NCI-H2227 (cell line): ENCODE measurements around the gene TRABD.

Experiments
- DNase-seq: peaks from one replicate; lab custom pipeline; 2025; ENCODE audit not compliant: unreplicated experiment; lab: John Stamatoyannopoulos, UW

Gene TRABD

GRCh38 chr22:50236731-50237409 lies 51.2 kb downstream of the TRABD start:
- peak; percentile 26 for DNase-seq

GRCh38 chr22:50238755-50239154 lies 53.0 kb downstream of the TRABD start:
- no peak for DNase-seq

- no peak for DNase-seq
These were observed 56.8 kb downstream of the TRABD start for GRCh38 chr22:50242406-50242949.

GRCh38 chr22:50243685-50244419 lies 58.1 kb downstream of the TRABD start:
- DNase-seq: no peak

GRCh38 chr22:50244420-50245213 lies 58.9 kb downstream of the TRABD start, which contains the start of gene TUBGCP6:
Gene TUBGCP6, minus strand, starts transcription at chr22:50245023. Its CDS starts 564 bp downstream, at chr22:50244459.
- DNase-seq: peak; percentile 92

- DNase-seq: no peak
These were observed 59.7 kb downstream of the TRABD start for GRCh38 chr22:50245214-50246072.

GRCh38 chr22:50246242-50247175 lies 60.8 kb downstream of the TRABD start:
- no peak for DNase-seq

GRCh38 chr22:50247748-50248147 lies 62.0 kb downstream of the TRABD start:
- DNase-seq: peak; percentile 87

GRCh38 chr22:50248196-50249081 lies 62.7 kb downstream of the TRABD start:
- no peak for DNase-seq
